GM06990 (cell line): ENCODE data around the gene PLEKHG4.

ENCODE experiments used
- DNase-seq: peaks from one replicate; pipeline ENCODE4 v3.0.0-alpha.2; 2011; ENCODE audit not compliant: insufficient read length; ENCODE audit errors: extremely low read depth
- H3K27me3 ChIP-seq: replicated peaks from 2 replicates; pipeline ENCODE4 v1.6.0; 2011; ENCODE audit warnings: low read length; ENCODE audit not compliant: control insufficient read depth, insufficient read depth
- H3K36me3 ChIP-seq: 2 replicates; pipeline ENCODE4 v1.5.1; 2011; ENCODE audit warnings: low read length; ENCODE audit not compliant: control insufficient read depth, insufficient read depth
- H3K4me3 ChIP-seq: replicated peaks from 2 replicates; pipeline ENCODE4 v1.5.1; 2011; ENCODE audit warnings: low read depth, mild to moderate bottlenecking, control low read depth, low read length
- CTCF ChIP-seq: IDR thresholded peaks from 2 replicates; pipeline ENCODE4 v1.5.1; 2011; ENCODE audit warnings: low read length, control low read depth, mild to moderate bottlenecking, inconsistent platforms; ENCODE audit not compliant: insufficient read depth, poor library complexity, severe bottlenecking

The PLEKHG4 gene

GRCh38 chr16:67327743-67328142 lies 48.4 kb downstream of the PLEKHG4 start:
- Histone ChIP-seq H3K4me3 (no peak overlapping the region), H3K36me3 (no peaks in the 10 kb centered on the region), H3K27me3 (no peaks in the 10 kb centered on the region)
- DNase-seq = no peak
- TF ChIP-seq CTCF = no peak

- Histone ChIP-seq H3K36me3 (no peaks in the 10 kb centered on the region), H3K27me3 (no peaks in the 10 kb centered on the region), H3K4me3 (no peak overlapping the region)
- DNase-seq = no peak
- TF ChIP-seq CTCF = no peak
Measured at GRCh38 chr16:67329901-67330300, 50.6 kb downstream of the PLEKHG4 start.

GRCh38 chr16:67333315-67333714 lies 54.0 kb downstream of the PLEKHG4 start:
- no peaks in the 10 kb centered on the region for H3K36me3 ChIP-seq
- no peak for DNase-seq
- no peak overlapping the region for H3K4me3 ChIP-seq
- no peak for TF ChIP-seq CTCF
- H3K27me3 ChIP-seq = no peaks in the 10 kb centered on the region

- no peak for TF ChIP-seq CTCF
- no peak for DNase-seq
Measured at GRCh38 chr16:67336116-67336515, 56.8 kb downstream of the PLEKHG4 start.

GRCh38 chr16:67336648-67337047 lies 57.3 kb downstream of the PLEKHG4 start:
- no peak for DNase-seq

More at GRCh38 chr16:67336116-67336515, 56.8 kb downstream of the PLEKHG4 start:
- Histone ChIP-seq H3K36me3 (no peaks in the 10 kb centered on the region), H3K27me3 (no peaks in the 10 kb centered on the region), H3K4me3 (no peak overlapping the region)

More at GRCh38 chr16:67336648-67337047, 57.3 kb downstream of the PLEKHG4 start:
- TF ChIP-seq CTCF = no peak
- no peaks in the 10 kb centered on the region for H3K36me3 ChIP-seq
- H3K27me3 ChIP-seq = no peaks in the 10 kb centered on the region
- no peak overlapping the region for H3K4me3 ChIP-seq
